ENCODE measurements around the gene NOX3.

- TF ChIP-seq CTCF (IDR thresholded peaks at IDR 0.05; ENCODE audit: borderline replicate concordance, extremely low read depth, low read length, poor library complexity, severe bottlenecking) (no peak), EZH2 (IDR thresholded peaks at IDR 0.05; ENCODE audit: borderline replicate concordance, low read depth, low read length, severe bottlenecking) (no peak)
Measured at GRCh38 chr6:155493026-155493693, 37.5 kb upstream of the NOX3 start.

Data from DND-41 (cell line).